ENCODE measurements around the gene INTS2. TPM values are rescaled to one million over a fixed set of nuclear protein-coding genes. Genes with fewer than 3 reads are reported as not detected.
A peak's percentile ranks its signal among the peaks of the same experiment; 100 is the strongest.
"Not testable (repeated sequence)": the region's sequence is repeated elsewhere in the genome, so short reads cannot be mapped to it uniquely, and the experiment has no call there.

Gene INTS2, protein sequence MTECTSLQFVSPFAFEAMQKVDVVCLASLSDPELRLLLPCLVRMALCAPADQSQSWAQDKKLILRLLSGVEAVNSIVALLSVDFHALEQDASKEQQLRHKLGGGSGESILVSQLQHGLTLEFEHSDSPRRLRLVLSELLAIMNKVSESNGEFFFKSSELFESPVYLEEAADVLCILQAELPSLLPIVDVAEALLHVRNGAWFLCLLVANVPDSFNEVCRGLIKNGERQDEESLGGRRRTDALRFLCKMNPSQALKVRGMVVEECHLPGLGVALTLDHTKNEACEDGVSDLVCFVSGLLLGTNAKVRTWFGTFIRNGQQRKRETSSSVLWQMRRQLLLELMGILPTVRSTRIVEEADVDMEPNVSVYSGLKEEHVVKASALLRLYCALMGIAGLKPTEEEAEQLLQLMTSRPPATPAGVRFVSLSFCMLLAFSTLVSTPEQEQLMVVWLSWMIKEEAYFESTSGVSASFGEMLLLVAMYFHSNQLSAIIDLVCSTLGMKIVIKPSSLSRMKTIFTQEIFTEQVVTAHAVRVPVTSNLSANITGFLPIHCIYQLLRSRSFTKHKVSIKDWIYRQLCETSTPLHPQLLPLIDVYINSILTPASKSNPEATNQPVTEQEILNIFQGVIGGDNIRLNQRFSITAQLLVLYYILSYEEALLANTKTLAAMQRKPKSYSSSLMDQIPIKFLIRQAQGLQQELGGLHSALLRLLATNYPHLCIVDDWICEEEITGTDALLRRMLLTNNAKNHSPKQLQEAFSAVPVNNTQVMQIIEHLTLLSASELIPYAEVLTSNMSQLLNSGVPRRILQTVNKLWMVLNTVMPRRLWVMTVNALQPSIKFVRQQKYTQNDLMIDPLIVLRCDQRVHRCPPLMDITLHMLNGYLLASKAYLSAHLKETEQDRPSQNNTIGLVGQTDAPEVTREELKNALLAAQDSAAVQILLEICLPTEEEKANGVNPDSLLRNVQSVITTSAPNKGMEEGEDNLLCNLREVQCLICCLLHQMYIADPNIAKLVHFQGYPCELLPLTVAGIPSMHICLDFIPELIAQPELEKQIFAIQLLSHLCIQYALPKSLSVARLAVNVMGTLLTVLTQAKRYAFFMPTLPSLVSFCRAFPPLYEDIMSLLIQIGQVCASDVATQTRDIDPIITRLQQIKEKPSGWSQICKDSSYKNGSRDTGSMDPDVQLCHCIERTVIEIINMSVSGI
- total RNA-seq = 16.6 and 19.0 TPM in 2 replicates
- polyA plus RNA-seq (2012) = 3.4 TPM

DNA sequence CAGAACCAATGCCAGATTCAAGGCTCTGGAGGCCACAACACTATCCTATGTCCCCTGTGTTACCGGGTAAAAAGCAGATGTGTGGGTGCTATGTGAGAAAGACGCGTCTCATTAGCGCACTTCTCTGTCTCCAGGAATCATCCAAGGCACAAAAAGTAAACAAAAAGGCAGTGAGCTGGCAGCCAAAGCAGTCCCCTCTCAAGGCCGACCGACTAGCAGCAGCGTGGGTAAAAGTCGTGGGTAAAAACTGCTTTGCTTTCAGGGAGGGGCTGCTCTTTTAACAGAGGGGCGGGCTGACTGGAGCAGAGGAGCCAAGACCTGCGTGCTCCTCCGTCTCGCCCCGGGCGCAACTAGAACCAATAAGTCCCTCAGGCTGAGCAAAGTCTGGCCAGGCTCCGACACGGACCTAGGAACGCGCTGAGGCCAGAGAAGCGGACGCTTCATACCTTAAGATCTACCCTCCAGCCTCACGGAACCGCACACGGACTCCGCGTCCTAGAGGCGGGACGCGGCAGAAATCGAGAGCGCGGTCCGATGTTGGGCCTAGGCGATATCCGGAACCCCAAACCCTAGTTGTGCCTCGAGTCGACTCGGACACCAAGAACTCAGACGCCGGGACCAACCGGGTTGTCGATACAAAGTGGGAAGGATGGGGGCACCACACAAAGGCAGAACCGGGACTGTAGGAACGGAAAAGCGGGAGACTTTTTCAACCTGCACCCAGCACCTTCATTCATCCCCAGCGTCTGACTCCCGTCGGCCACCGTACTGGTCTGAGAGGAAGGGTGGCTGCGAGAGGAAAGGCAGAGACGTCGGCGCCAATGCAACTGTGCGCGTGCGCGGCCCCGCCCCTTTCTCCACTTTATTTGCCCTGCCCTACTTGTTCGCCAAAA is at the start of gene INTS2:
TSS of gene INTS2 (minus strand) at position 775 of the 893 bp plus-strand sequence. CDS start 1,338 bp downstream, outside the sequence.
- DNase-seq (ENCODE audit: low read depth) = peak; percentile 98

DNA sequence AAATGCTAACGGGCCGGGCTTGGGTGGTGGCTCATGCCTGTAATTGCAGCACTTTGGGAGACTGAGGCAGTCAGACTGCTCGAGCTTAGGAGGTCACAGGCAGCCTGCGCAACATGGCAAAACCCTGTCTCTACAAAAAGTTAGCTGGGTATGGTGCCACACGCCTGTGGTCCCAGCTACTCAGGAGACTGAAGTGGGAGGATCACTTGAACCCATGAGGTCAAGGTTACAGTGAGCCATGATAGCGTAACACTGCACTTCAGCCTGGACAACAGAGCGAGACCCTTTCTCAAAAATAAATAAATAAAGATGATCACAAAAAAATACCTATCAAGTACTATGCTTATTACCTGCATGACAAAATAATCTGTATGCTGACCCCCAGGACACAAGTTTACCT is 46.3 kb upstream of the INTS2 start:
- no peak for DNase-seq (ENCODE audit: low read depth)

DNA sequence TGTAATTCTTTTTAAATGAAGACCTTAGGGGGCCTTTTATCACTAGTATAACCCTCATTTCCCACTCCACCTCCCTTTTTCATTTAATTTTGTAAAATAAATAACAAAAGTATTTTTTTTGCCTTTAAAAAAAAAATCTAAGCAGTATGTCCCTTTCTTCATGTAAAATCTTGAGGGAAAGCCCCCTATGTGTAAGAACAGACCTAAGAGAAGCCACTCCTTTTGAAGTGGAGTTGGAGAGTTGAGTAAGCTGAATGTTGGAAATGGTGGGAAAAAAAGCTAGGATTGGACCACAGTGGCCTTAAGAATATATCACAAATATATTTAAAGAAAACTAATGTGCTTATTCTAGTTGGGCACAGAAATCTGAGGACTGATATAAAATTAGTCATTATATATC is 44.5 kb upstream of the INTS2 start:
- no peak for DNase-seq (ENCODE audit: low read depth)

DNA sequence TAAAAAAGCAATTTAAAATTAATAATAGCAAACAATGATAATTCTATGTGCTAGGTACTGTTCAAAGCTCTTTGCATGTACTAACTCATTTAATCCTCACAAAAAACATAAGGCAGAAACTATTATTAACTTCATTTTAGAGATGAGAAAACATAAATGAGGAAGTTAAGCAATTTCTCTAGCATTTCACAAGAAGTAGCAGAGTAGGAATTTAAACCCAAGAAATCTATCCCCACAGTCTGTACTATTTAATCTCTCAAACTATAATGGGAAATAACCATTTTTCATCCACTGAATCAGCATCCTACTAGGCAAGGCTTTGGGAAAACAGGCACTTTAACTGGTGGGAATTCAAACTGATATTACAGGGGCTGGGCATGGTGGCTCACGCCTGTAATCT is 42.2 kb upstream of the INTS2 start:
- DNase-seq (ENCODE audit: low read depth) = no peak

DNA sequence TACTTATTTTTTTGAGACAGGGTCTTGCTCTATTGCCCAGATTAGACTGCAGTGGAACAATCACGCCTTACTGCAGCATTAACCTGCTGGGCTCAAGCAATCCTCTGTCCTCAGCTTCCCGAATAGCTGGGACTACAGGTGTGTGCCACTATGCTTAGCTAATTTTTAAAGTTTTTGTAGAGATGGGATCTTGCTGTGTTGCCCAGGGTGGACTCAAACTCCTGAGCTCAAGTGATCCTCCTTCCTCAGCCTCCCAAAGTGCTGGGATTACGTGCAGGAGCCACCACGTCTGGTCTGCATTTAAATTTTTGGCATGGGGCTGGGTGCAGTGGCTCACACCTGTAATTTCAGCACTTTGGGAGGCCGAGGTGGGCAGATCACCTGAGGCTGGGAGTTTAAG is 41.0 kb upstream of the INTS2 start:
- no peak for DNase-seq (ENCODE audit: low read depth)

DNA sequence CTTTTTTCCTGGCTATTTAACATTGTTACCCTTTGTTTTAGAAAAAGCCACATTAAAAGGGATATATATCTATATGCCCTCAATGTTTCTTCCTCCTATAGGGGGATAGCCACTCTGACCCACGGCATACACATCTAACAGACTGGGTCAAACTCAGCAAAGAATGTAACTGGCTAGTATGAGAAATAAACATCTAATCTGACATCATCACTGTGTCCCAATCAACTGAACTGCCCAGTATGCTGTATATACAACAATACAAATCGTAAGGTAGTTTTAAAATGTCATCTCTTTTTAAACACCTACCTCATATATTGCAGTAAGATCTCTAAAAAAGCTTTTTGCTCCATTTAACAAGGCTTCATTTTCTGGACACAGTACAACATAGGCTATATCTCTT is 39.9 kb upstream of the INTS2 start:
- DNase-seq (ENCODE audit: low read depth) = no peak

DNA sequence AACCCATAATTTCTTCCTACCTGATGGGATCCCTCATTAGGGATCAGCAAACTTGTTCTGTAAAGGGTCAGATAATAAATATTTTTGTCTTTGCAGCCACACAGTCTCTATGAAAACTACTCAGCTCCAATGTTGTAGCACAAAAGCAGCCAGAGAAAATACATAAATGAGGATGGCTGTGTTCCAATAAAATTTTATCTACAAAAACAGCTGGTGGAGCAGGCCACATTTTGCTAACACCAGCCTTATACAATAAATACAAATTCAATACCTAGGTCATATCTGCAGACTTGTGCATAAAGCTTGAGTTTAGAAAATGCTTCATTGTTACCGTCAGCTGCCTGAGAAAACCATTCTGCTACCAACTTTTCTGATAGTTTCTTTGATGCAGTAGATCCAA is 38.4 kb upstream of the INTS2 start:
- no peak for DNase-seq (ENCODE audit: low read depth)

DNA sequence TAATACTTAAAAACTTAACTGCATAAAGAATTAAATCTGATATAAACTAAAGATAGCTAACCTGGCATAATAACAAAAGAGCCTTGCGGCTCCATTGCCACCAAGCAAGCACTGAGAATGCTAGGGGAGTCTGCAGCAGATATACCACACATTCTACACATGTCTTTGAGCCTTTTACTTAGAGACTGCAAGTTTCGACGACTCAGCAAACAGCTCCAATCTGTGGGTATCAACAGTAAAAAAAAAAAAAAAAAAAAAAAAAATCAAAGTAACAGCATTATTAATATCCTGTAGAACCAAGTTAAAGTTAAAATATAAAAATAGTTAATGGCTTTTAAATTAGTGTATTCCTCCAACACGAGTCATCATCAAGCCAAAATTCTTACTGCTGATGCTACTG is 27.8 kb upstream of the INTS2 start:
- DNase-seq (ENCODE audit: low read depth) = no peak

DNA sequence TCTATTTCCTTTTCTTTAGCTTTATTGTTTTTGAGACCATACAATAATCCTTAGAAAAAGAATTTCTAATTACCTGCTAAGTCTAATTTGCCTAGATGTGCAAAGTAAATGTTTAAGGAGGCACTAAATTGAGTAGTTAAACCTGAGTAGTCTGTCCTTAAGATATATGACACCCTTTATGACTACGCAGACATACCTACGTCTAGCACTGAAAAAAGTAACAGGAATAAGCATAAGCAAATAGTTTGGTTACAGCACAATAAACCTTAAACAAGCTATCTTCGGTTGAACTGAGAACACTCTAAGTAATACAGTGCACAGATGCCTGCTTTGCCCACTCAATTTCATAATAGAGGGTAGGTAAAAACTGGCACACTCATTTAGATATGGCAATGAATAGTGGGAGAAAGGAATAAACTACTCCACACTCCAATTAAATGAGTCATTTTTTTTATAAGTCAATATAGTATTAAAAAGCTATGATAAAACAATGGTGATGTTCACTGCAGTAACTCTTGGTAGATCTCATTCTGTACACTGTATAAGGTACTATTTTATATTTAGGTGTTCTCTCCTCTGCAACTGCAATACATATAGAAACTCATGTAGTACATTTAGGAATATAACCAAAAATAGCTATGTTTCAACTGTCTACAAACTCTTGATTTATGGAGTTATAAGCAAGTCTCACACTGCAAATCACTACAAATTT is 19.7 kb upstream of the INTS2 start:
- no peak for DNase-seq (ENCODE audit: low read depth)

DNA sequence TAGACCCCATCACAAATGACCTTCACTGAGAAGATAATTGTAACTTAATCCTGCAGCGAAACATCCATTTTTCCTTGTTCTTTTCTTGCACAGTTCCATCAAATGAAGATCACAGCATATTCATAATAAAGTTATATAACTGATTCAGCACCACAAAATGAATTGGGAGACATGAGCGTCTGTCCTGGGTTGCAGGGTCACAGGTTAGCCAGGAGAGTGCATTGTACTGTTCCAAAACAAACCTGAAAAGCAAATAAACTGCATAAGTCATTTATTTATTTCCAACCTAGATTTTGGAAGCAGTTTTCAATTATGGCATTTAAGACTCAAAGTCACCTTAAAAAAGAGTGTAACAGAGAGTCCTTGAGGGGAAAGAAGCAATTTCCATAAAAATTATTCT is 18.6 kb upstream of the INTS2 start:
- DNase-seq (ENCODE audit: low read depth) = no peak

DNA sequence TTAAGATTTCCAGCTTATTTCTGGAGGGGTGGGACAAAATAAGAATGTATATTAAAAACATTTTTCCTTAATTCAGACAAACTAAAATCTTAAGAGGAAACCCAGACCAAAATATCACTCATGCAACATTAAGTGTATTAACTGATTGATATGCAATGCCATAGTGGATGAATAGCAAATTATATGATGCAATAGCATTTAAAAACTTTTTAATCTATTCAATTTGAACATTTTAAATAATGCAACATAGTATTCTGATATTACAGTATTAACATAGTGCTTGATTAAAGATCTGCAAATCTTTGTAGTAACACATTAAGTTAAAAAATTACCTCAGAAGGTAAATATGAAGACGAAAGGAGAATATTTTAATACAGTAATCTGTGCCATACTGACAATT is 15.3 kb upstream of the INTS2 start:
- no peak for DNase-seq (ENCODE audit: low read depth)

DNA sequence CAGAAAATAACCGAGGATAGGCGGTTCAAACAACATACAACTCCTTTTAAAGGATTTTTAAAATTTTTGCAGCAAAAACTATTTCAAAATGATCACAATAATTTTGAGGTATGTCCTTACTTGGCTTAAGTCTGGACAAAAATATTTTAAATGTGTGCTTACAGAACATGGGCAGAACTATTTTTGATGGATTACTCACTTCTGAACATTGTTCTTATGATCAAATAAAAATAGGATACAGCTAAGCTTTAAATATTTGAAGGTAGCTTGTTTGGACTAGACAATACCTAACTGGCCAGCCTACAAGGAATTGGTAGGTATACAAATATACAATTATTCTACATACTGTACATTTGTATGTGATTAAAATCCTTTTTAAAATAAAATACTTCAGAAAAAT is 14.3 kb upstream of the INTS2 start:
- DNase-seq (ENCODE audit: low read depth) = peak; percentile 27

DNA sequence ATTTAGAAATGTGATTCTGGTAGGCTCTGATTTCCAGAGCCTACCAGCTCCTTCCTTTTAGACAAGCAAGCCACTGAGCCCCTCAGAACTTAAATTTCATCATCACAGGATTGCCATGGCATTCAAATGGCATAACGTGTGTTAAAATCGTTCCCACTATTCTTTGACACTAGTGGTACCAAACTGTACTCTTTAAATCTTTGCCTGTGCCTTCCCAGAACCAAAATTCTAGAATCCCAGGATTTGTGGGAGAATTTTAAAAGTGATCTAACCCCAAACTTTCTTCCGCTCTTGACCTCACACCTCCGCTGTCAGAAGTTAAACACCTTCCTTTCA is 287 bp upstream of the INTS2 start:
- DNase-seq (ENCODE audit: low read depth) = no peak

DNA sequence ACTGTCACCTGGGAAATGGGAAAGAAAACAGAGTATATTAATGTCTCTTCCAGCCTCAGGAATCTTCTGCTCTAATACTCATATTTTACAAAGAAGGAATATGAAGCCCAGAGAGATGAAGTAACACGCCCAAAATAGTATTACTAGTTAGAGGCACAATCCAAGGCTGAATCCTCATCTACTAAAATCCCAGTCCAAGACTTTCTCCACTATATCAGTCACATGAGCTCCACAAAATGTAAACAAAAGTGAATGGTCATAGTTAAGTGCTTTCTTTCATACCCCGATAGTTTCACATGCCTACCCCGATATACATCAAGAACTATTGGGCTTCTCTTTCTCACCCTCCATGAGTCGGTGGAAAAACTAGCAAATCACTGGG is 965 bp downstream of the INTS2 start:
- DNase-seq (ENCODE audit: low read depth) = peak; percentile 58

DNA sequence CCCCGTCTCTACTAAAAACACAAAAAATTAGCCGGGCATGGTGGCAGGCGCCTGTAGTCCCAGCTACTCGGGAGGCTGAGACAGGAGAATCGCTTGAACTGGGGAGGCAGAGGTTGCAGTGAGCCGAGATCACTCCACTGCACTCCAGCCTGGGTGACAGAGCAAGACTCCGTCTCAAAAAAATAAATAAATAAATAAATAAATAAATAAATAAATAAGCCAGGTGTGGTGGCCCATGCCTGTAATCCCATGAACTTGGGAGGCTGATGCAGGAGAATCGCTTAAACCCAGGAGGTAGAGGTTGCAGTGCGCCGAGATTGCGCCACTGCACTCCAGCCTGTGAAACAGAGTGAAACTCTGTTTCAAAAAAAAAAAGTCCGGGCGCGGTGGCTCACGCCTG is 12.6 kb downstream of the INTS2 start:
- DNase-seq (ENCODE audit: low read depth) = not testable (repeated sequence)

DNA sequence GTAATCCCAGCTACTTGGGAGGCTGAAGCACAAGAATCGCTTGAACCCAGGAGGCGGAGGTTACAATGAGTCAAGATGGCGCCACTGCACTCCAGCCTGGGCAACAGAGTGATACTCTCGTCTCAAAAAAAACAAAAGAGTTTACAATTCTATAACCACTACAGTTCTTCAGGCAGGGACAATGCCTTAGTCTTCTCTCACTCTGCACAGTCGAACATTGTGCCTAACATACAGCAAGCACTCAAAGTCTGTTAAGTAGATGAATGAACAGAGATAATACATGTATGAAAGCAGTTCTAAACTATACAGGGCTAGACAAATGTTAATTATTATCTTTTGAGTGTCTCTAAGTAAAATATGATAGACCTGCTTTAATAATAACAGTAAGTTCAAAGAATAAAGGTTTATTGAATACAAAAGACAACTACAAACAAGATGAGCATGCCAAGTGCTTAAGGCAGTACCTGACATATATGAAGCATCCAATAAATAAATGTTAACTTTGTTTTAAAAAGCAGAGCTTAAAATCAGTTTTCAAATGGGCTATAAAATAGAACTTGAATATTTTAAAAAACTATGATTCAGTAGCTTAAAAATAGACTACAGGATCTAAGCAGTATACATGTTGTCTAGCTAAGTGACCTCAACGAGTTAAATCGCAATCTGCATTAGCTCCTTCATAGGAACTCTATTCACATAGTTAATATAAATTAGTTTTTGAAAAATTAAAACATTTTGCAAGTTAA is 19.3 kb downstream of the INTS2 start:
- no peak for DNase-seq (ENCODE audit: low read depth)

DNA sequence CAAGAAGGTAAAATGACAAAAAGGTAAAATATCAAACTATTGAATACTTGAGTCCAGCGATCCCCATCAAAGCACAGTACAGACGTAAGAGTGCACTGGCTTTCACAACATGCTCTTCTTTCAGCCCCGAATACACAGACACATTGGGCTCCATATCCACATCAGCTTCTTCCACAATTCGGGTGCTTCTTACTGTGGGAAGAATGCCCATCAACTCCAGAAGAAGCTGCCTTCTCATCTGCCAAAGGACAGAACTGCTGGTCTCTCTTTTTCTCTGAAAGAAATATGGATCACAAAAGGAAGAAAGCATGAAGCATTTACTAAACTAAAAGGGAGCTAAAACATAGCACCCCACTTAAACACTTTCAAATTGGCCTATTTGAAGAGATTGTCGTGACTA is 20.4 kb downstream of the INTS2 start:
- DNase-seq (ENCODE audit: low read depth) = no peak

DNA sequence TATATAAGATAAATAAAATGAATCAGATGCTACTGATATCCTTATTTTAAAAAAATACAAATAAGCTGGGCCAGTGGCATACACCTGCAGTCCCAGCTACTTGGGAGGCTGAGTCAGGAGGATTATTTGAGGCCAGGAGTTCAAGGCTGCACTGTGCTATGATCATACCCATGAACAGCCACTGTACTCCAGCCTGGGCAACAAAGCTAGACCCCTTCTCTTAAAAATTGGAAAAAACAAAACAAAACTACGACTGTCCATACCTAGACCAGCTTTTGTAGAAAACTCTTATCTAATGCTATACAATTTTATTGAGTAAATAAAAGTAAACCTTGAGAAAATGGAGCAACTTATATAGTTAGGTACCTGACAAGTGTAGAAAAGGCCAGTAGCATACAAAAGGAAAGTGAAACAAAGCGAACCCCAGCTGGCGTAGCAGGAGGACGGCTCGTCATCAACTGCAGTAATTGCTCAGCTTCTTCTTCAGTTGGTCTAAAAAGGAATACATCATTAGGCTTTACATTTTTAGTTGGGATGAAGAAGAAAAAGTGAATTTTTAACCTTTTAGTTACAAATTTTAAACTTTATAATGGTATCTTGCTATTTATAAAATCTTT is 23.6 kb downstream of the INTS2 start:
- no peak for DNase-seq (ENCODE audit: low read depth)

DNA sequence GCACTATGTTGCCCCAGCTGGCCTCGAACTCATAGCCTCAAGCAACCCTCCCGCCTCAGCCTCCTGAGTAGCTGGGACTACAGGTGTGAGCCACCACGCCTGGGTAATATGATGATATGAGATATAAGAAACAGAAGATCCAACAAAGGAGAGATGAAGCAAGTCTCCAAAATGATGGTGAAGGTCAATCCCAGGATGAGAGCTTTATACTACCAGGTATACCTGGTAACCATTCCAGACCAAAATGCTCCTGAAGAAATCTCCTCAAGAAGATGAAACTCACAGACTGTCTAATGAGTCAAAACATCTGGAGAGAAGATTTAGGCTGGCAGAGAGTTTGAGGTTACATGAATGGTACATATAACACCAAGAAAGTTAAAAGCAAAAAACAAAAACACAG is 24.5 kb downstream of the INTS2 start:
- no peak for DNase-seq (ENCODE audit: low read depth)
